CD14-positive monocyte (primary cell): Measurements from ENCODE around the gene TTC23. TPM values are rescaled to one million over a fixed set of nuclear protein-coding genes. Genes with fewer than 3 reads are reported as not detected.

Source experiments
- DNase-seq, 3 donors: peaks; one replicate each; pipeline ENCODE4 v3.0.0-alpha.2; 2011 to 2022
- H2AFZ ChIP-seq: 2 replicates; pipeline ENCODE4 v1.6.0; 2012; ENCODE audit warnings: mild to moderate bottlenecking, low read depth, low read length, inconsistent platforms; ENCODE audit not compliant: insufficient read depth, poor library complexity, severe bottlenecking
- H3K27ac ChIP-seq, 2 donors: 1 replicate in 1 of 2; 2 replicates in 1 of 2; pipeline ENCODE4 v1.5.1; 2012 to 2013; ENCODE audit warnings: low read length in 2 of 2, control low read depth in 1 of 2, inconsistent platforms in 1 of 2, low read depth in 1 of 2, mild to moderate bottlenecking in 1 of 2
- H3K27me3 ChIP-seq, 2 donors: one replicate each; pipeline versions ENCODE4 v1.6.0 to v1.6.1; 2011 to 2013; ENCODE audit warnings: low read length in 2 of 2; ENCODE audit not compliant: control insufficient read depth in 2 of 2, insufficient read depth in 2 of 2
- H3K36me3 ChIP-seq, 2 donors: replicated peaks in 1 of 2; 1 replicate in 1 of 2; 2 replicates in 1 of 2; pipeline versions ENCODE4 v1.5.1 to v1.6.1; 2012 to 2013; ENCODE audit warnings: low read length in 2 of 2, control low read depth in 1 of 2, inconsistent platforms in 1 of 2, mild to moderate bottlenecking in 1 of 2; ENCODE audit not compliant: insufficient read depth in 2 of 2, control insufficient read depth in 1 of 2
- H3K4me1 ChIP-seq, 2 donors: 1 replicate in 1 of 2; 2 replicates in 1 of 2; pipeline versions ENCODE4 v1.5.1 to v1.6.1; 2012 to 2013; ENCODE audit warnings: low read length in 2 of 2, control low read depth in 1 of 2, inconsistent platforms in 1 of 2, mild to moderate bottlenecking in 1 of 2, moderate library complexity in 1 of 2; ENCODE audit not compliant: insufficient read depth in 2 of 2, control insufficient read depth in 1 of 2
- H3K4me2 ChIP-seq: replicated peaks from 2 replicates; pipeline ENCODE3; 2012; ENCODE audit warnings: low read length, moderate library complexity, mild to moderate bottlenecking; ENCODE audit not compliant: poor library complexity, severe bottlenecking; ENCODE audit errors: extremely low read depth
- H3K4me3 ChIP-seq, 3 experiments: fragments of 200-600 bp in 1 of 3; sonication (generic) in 1 of 3; replicated peaks in 1 of 3; 1 replicate in 2 of 3; 2 replicates in 1 of 3; pipeline ENCODE4 v1.5.1; 2011 to 2013; ENCODE audit warnings: low read length in 3 of 3, mild to moderate bottlenecking in 3 of 3, control low read depth in 2 of 3, low read depth in 2 of 3, inconsistent platforms in 1 of 3, moderate library complexity in 1 of 3
- H3K79me2 ChIP-seq: 2 replicates; pipeline ENCODE4 v1.6.0; 2012; ENCODE audit warnings: mild to moderate bottlenecking, control low read depth, inconsistent platforms, low read length, moderate library complexity; ENCODE audit not compliant: insufficient read depth
- H3K9ac ChIP-seq: 2 replicates; pipeline ENCODE4 v1.6.0; 2017; ENCODE audit warnings: low read length, mild to moderate bottlenecking; ENCODE audit not compliant: insufficient read depth, poor library complexity, severe bottlenecking
- H3K9me3 ChIP-seq, 2 donors: replicated peaks in 1 of 2; 1 replicate in 1 of 2; 2 replicates in 1 of 2; pipeline versions ENCODE4 v1.5.1 to v1.6.1; 2012 to 2013; ENCODE audit warnings: low read length in 2 of 2, control low read depth in 1 of 2; ENCODE audit not compliant: control insufficient read depth in 1 of 2, insufficient read depth in 1 of 2
- H4K20me1 ChIP-seq: 2 replicates; pipeline ENCODE4 v1.6.0; 2012; ENCODE audit warnings: mild to moderate bottlenecking, low read length, control low read depth, moderate library complexity; ENCODE audit not compliant: insufficient read depth
- H3K27ac Mint-ChIP-seq, 7 donors: one replicate each; pipeline ENCODE4 v1.8.0; 2020; ENCODE audit warnings: mild to moderate bottlenecking in 7 of 7, mixed read lengths in 7 of 7, moderate library complexity in 6 of 7, inconsistent platforms in 2 of 7
- H3K27me3 Mint-ChIP-seq, 3 donors: one replicate each; pipeline ENCODE4 v1.8.0; 2021 to 2022; ENCODE audit warnings: low read depth in 3 of 3, mild to moderate bottlenecking in 3 of 3, mixed read lengths in 3 of 3, moderate library complexity in 3 of 3, inconsistent platforms in 1 of 3
- H3K36me3 Mint-ChIP-seq, 2 donors: one replicate each; pipeline ENCODE4 v1.8.0; 2020; ENCODE audit warnings: mixed read lengths in 2 of 2, inconsistent platforms in 1 of 2, mild to moderate bottlenecking in 1 of 2
- H3K4me1 Mint-ChIP-seq: one replicate; pipeline ENCODE4 v1.8.0; 2020; ENCODE audit warnings: mild to moderate bottlenecking, mixed read lengths
- H3K4me3 Mint-ChIP-seq, 2 donors: one replicate each; pipeline ENCODE4 v1.8.0; 2020; ENCODE audit warnings: mild to moderate bottlenecking in 2 of 2, mixed read lengths in 2 of 2, moderate library complexity in 1 of 2
- H3K9me3 Mint-ChIP-seq, 7 donors: one replicate each; pipeline ENCODE4 v1.8.0; 2020 to 2022; ENCODE audit warnings: mixed read lengths in 7 of 7, mild to moderate bottlenecking in 6 of 7, moderate library complexity in 6 of 7, inconsistent platforms in 2 of 7
- CTCF ChIP-seq: fragments of 200-600 bp; IDR thresholded peaks from one replicate; pipeline ENCODE4 v1.8.0; 2022; ENCODE audit warnings: antibody characterized with exemption, mild to moderate bottlenecking
- WGBS: methylation state at CpG from one replicate; pipeline ENCODE4 v1.1.5; 2013; ENCODE audit warnings: missing lambda C conversion rate; ENCODE audit not compliant: insufficient coverage; 5-methylcytosine and 5-hydroxymethylcytosine counted together
- intact Hi-C, 2 donors: fragments of 100-400 bp; cut with micrococcal nuclease; formaldehyde crosslinking; loops; one replicate each; pipeline versions ENCODE4 v1.15.0 to v1.15.1; 2023
- polyA plus RNA-seq, 3 donors: library from polyadenylated mRNA; depleted of rRNA in 1 of 3; unstranded in 2 of 3; stranded (reverse) in 1 of 3; fragments of 300-500 nt in 2 of 3; fragments of >200 nt in 1 of 3; fragmentation: Illumina TruSeq in 2 of 3; gene quantifications; 1 replicate in 2 of 3; 2 replicates in 1 of 3; pipeline ENCODE4 v1.2.3, GENCODE V29; 2012 to 2021

TTC23 gene
- polyA plus RNA-seq, 3 donors, result 0.51 to 0.55 TPM; not detected in 1

GRCh38 chr15:99110581-99111320, 138.6 kb downstream of the TTC23 start:
- H3K9ac ChIP-seq, result no peak overlapping the region
- peaks cover 0 to 9% of the 10 kb centered on the region in 2 donors for H3K9me3 ChIP-seq
- Mint-ChIP-seq H3K9me3 (peaks cover 0 to 13% (median 2%) of the 10 kb centered on the region in 7 donors), H3K4me1 (peaks cover 12% of the 10 kb centered on the region), H3K36me3 (no peaks in the 10 kb centered on the region), H3K4me3 (no peak overlapping the region), H3K27ac (no peak overlapping the region), H3K27me3 (peaks cover 28% of the 10 kb centered on the region in 3 donors)
- H3K27ac ChIP-seq, result no peak overlapping the region
- H3K4me3 ChIP-seq, result no peak overlapping the region
- H3K36me3 ChIP-seq, result no peaks in the 10 kb centered on the region
- H3K27me3 ChIP-seq, result peaks cover 17 to 19% of the 10 kb centered on the region in 2 donors
- H4K20me1 ChIP-seq, result no peaks in the 10 kb centered on the region
- 85% methylated on average over 5 of the region's 8 CpGs for WGBS
- H3K79me2 ChIP-seq, result no peaks in the 10 kb centered on the region
- no peak for TF ChIP-seq CTCF
- H2AFZ ChIP-seq, result no peak overlapping the region
- DNase-seq, result no peak
- no peak overlapping the region for H3K4me2 ChIP-seq
- H3K4me1 ChIP-seq, result peaks cover 3 to 6% of the 10 kb centered on the region in 2 donors
- intact Hi-C loops, result no loop called here

- 94% methylated on average over 9 of the region's 12 CpGs for WGBS
- H3K27me3 Mint-ChIP-seq, result peaks cover 30 to 32% (median 31%) of the 10 kb centered on the region in 3 donors
- Histone ChIP-seq H3K9me3 (peaks cover 0 to 9% of the 10 kb centered on the region in 2 donors), H3K36me3 (no peaks in the 10 kb centered on the region), H3K79me2 (no peaks in the 10 kb centered on the region), H2AFZ (no peak overlapping the region), H3K27ac (no peak overlapping the region), H3K4me1 (peaks cover 3 to 12% of the 10 kb centered on the region in 2 donors), H3K9ac (no peak overlapping the region), H3K4me3 (no peak overlapping the region), H4K20me1 (no peaks in the 10 kb centered on the region), H3K27me3 (peaks cover 18 to 20% of the 10 kb centered on the region in 2 donors), H3K4me2 (no peak overlapping the region)
- peaks cover 15% of the 10 kb centered on the region for H3K4me1 Mint-ChIP-seq
- no peak for TF ChIP-seq CTCF
- intact Hi-C loops, result no loop called here
- peaks cover 0 to 13% (median 2%) of the 10 kb centered on the region in 7 donors for H3K9me3 Mint-ChIP-seq
- no peak overlapping the region for H3K27ac Mint-ChIP-seq
- no peak for DNase-seq
- H3K36me3 Mint-ChIP-seq, result no peaks in the 10 kb centered on the region
- H3K4me3 Mint-ChIP-seq, result peak overlapping the region; percentile 7 to 45
Observed at GRCh38 chr15:99110093-99110492, 139.3 kb downstream of the TTC23 start.
